IMR-90 (cell line): Measurements from ENCODE around the gene CTAG2. TPM values are rescaled to one million over a fixed set of nuclear protein-coding genes. Genes with fewer than 3 reads are reported as not detected.

ENCODE experiments used
- ATAC-seq: fragments of 200-7000 bp; cut with Tn5 transposase; 2 replicates; pipeline ENCODE4 v1.9.1; 2020; ENCODE audit warnings: low read depth, mild to moderate bottlenecking, moderate library complexity
- BruUV-seq: library from RNA; stranded (reverse); fragments of 400-500 nt; replicated peaks from 2 replicates; lab custom pipeline; 2021; lab: Mats Ljungman, UMichigan
- CTCF ChIA-PET: fragments of 300-600 bp; formaldehyde crosslinking; extraction: SDS; loops from one replicate; lab custom pipeline; 2021; ENCODE audit warnings: antibody characterized with exemption; lab: Yijun Ruan, JAX
- POLR2A ChIA-PET: fragments of 300-600 bp; sonication (Branson Sonifier 250); formaldehyde crosslinking; loops from one replicate; lab custom pipeline; 2022; ENCODE audit warnings: antibody characterized with exemption; ENCODE audit not compliant: unreplicated experiment; lab: Charles Lee
- DNase-seq: peaks from one replicate; pipeline ENCODE4 v3.0.0; 2013
- H2AFZ ChIP-seq: replicated peaks from 2 replicates; pipeline ENCODE3; 2013; ENCODE audit warnings: low read length, mild to moderate bottlenecking; ENCODE audit not compliant: poor library complexity
- H2AK5ac ChIP-seq: 2 replicates; pipeline ENCODE4 v1.6.1; 2013; ENCODE audit warnings: low read depth, low read length, inconsistent platforms
- H2AK9ac ChIP-seq: replicated peaks from 2 replicates; pipeline ENCODE3; 2013; ENCODE audit warnings: mild to moderate bottlenecking, low read depth, low read length, moderate library complexity; ENCODE audit not compliant: poor library complexity
- H2BK120ac ChIP-seq: 2 replicates; pipeline ENCODE4 v1.6.1; 2013; ENCODE audit warnings: low read depth, low read length, inconsistent platforms
- H2BK15ac ChIP-seq: 3 replicates; pipeline ENCODE4 v1.6.1; 2013; ENCODE audit warnings: low read depth, low read length, inconsistent platforms
- H2BK20ac ChIP-seq: 2 replicates; pipeline ENCODE4 v1.6.1; 2013; ENCODE audit warnings: low read depth, mild to moderate bottlenecking, inconsistent platforms, low read length, moderate library complexity
- H2BK5ac ChIP-seq: 2 replicates; pipeline ENCODE4 v1.6.1; 2013; ENCODE audit warnings: mild to moderate bottlenecking, low read depth, low read length, inconsistent platforms; ENCODE audit not compliant: poor library complexity, severe bottlenecking
- H3K14ac ChIP-seq: replicated peaks from 2 replicates; pipeline ENCODE4 v1.6.1; 2013; ENCODE audit warnings: low read depth, low read length, inconsistent platforms
- H3K18ac ChIP-seq: 2 replicates; pipeline ENCODE4 v1.6.1; 2013; ENCODE audit warnings: low read depth, low read length, control low read depth
- H3K23ac ChIP-seq: 2 replicates; pipeline ENCODE4 v1.6.1; 2013; ENCODE audit warnings: low read depth, low read length, inconsistent platforms
- H3K27ac ChIP-seq: 2 replicates; pipeline ENCODE4 v1.5.1; 2013; ENCODE audit warnings: mild to moderate bottlenecking, control low read depth, low read length; ENCODE audit not compliant: insufficient read depth
- H3K27me3 ChIP-seq: 2 replicates; pipeline ENCODE4 v1.6.1; 2013; ENCODE audit warnings: low read length; ENCODE audit not compliant: control insufficient read depth, insufficient read depth
- H3K36me3 ChIP-seq: 2 replicates; pipeline ENCODE4 v1.6.1; 2013; ENCODE audit warnings: low read length, mixed read lengths; ENCODE audit not compliant: control insufficient read depth, insufficient read depth
- H3K4ac ChIP-seq: 2 replicates; pipeline ENCODE4 v1.6.1; 2013; ENCODE audit warnings: low read depth, low read length, inconsistent platforms
- H3K4me1 ChIP-seq: 2 replicates; pipeline ENCODE4 v1.6.1; 2013; ENCODE audit warnings: low read length, mixed read lengths; ENCODE audit not compliant: control insufficient read depth, insufficient read depth
- H3K4me2 ChIP-seq: 2 replicates; pipeline ENCODE4 v1.6.1; 2013; ENCODE audit warnings: low read depth, mild to moderate bottlenecking, control low read depth, low read length, moderate library complexity
- H3K4me3 ChIP-seq: 2 replicates; pipeline ENCODE4 v1.5.1; 2013; ENCODE audit warnings: low read depth, mild to moderate bottlenecking, control low read depth, low read length, moderate library complexity; ENCODE audit not compliant: insufficient read depth
- H3K56ac ChIP-seq: 2 replicates; pipeline ENCODE4 v1.6.1; 2013; ENCODE audit warnings: low read length, inconsistent platforms; ENCODE audit not compliant: insufficient read depth; ENCODE audit errors: extremely low read depth
- H3K79me1 ChIP-seq, 2 experiments: 2 replicates each; pipeline ENCODE4 v1.6.1; 2013; ENCODE audit warnings: low read length in 2 of 2, inconsistent platforms in 1 of 2, low read depth in 1 of 2
- H3K9ac ChIP-seq: 2 replicates; pipeline ENCODE4 v1.6.1; 2013; ENCODE audit warnings: low read depth, low read length, control low read depth
- H3K9me1 ChIP-seq: 2 replicates; pipeline ENCODE4 v1.6.1; 2013; ENCODE audit warnings: low read length, inconsistent platforms; ENCODE audit not compliant: insufficient read depth
- H3K9me3 ChIP-seq: 2 replicates; pipeline ENCODE4 v1.6.1; 2013; ENCODE audit warnings: low read length; ENCODE audit not compliant: control insufficient read depth, insufficient read depth
- H4K20me1 ChIP-seq: 2 replicates; pipeline ENCODE4 v1.6.1; 2013; ENCODE audit warnings: low read length, inconsistent platforms; ENCODE audit not compliant: insufficient read depth
- H4K5ac ChIP-seq: 2 replicates; pipeline ENCODE4 v1.6.1; 2013; ENCODE audit warnings: mild to moderate bottlenecking, low read depth, low read length, control low read depth
- H4K8ac ChIP-seq, 2 experiments: 2 replicates each; pipeline ENCODE4 v1.6.1; 2013; ENCODE audit warnings: low read depth in 2 of 2, low read length in 2 of 2, control low read depth in 1 of 2, inconsistent platforms in 1 of 2
- H4K91ac ChIP-seq: 2 replicates; pipeline ENCODE4 v1.6.1; 2013; ENCODE audit warnings: low read depth, low read length, inconsistent platforms; ENCODE audit not compliant: insufficient read depth
- BHLHE40 ChIP-seq: fragments of 150-350 bp; IDR thresholded peaks from 2 replicates; pipeline ENCODE4 v1.6.1; 2016; ENCODE audit warnings: mild to moderate bottlenecking, low read depth, low read length
- WGBS, 2 experiments: methylation state at CpG; one replicate each; pipeline versions ENCODE4 v1.1.5 to v1.1.7; 2013; ENCODE audit warnings: missing lambda C conversion rate in 2 of 2; ENCODE audit not compliant: insufficient read length in 1 of 2; ENCODE audit errors: extremely low coverage in 2 of 2; 5-methylcytosine and 5-hydroxymethylcytosine counted together
- dilution Hi-C: fragments of 300-500 bp; cut with HindIII; formaldehyde crosslinking; loops from one replicate; pipeline ENCODE4 v1.14.3; 2018; ENCODE audit warnings: low sequenced_read_pairs; ENCODE audit not compliant: unreplicated experiment
- in situ Hi-C: fragments of 300-500 bp; cut with MboI; formaldehyde crosslinking; loops from 3 replicates; pipeline ENCODE4 v1.14.3; 2019; ENCODE audit warnings: low sequenced_read_pairs, inconsistent platforms, mixed read lengths
- intact Hi-C: fragments of 100-400 bp; cut with micrococcal nuclease; formaldehyde crosslinking; loops from 2 replicates; pipeline ENCODE4 v1.10.0; 2022
- polyA plus RNA-seq, 3 experiments: library from polyadenylated mRNA; depleted of rRNA; stranded (reverse); fragments of >200 nt; gene quantifications; 2 replicates each; pipeline ENCODE4 v1.2.3, GENCODE V29; 2012; ENCODE audit warnings: low replicate concordance in 1 of 3
- total RNA-seq: library from RNA; depleted of rRNA; stranded (reverse); fragments of >200 nt; gene quantifications from 2 replicates; pipeline ENCODE4 v1.2.3, GENCODE V29; 2012

CTAG2 gene
- total and polyA plus RNA-seq, 2 of the 4 experiments (the other 2 are of a cell fraction): 27.1 to 42.5 TPM

DNA sequence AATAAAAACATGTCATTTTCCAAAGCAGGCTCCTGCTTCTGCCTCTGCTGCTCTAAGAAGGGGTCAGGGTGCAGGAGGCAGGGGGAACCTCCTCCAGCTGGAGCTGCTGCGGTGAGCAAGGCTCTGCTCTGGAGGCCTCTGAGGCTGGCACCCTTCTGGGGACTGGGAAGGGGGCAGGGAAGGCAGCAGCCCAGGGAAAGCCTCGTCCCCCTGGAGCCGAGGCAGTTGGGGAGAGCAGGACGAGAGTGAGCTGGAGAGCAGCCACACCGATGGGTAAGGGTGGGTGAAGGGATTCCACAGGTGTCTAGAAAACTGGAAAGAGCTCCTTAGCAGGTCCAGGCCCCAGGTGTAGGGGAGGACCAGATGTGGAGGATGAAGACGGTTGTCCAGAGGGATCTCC lies 2.0 kb upstream of the CTAG2 start:
- Histone ChIP-seq H3K4ac (no peak overlapping the region), H3K79me1 (no peaks in the 10 kb centered on the region), H4K91ac (no peak overlapping the region), H3K56ac (no peak overlapping the region), H3K4me1 (no peaks in the 10 kb centered on the region), H3K4me3 (no peak overlapping the region), H4K8ac (no peak overlapping the region), H4K5ac (no peak overlapping the region), H3K9ac (no peak overlapping the region), H3K4me2 (no peak overlapping the region), H2AK5ac (no peak overlapping the region), H2BK5ac (no peak overlapping the region), H2BK120ac (no peak overlapping the region), H2BK15ac (no peak overlapping the region), H3K9me3 (peaks cover 3% of the 10 kb centered on the region), H3K14ac (no peak overlapping the region), H4K20me1 (no peaks in the 10 kb centered on the region), H3K9me1 (no peaks in the 10 kb centered on the region), H2BK20ac (no peak overlapping the region), H2AK9ac (no peak overlapping the region), H3K27ac (no peak overlapping the region), H3K23ac (no peak overlapping the region), H3K36me3 (no peaks in the 10 kb centered on the region), H3K18ac (no peak overlapping the region), H3K27me3 (peaks cover 1% of the 10 kb centered on the region; the same call in 1 of the 2 replicates), H2AFZ (no peak overlapping the region)
- in situ Hi-C loops (no loop called here), dilution Hi-C loops (no loop called here), intact Hi-C loops (no loop called here)
- 35% methylated on average over 6 of the region's 6 CpGs; no CpG with 5 or more reads in 1 of the 2 experiments for WGBS, 2 experiments
- ATAC-seq: no peak
- ChIA-PET CTCF (no interaction called here), POLR2A (no interaction called here)
- BruUV-seq: no TSS peak
- no peak for TF ChIP-seq BHLHE40
- no peak for DNase-seq
